NCI-H510A (cell line): Measurements from ENCODE around the gene CETP.
A peak's percentile ranks its signal among the peaks of the same experiment; 100 is the strongest.
"Not testable (repeated sequence)": the region's sequence is repeated elsewhere in the genome, so short reads cannot be mapped to it uniquely, and the experiment has no call there.

ENCODE experiments used
- DNase-seq: peaks from one replicate; lab custom pipeline; 2025; lab: John Stamatoyannopoulos, UW

The CETP gene

GRCh38 chr16:56933828-56934598 lies 27.7 kb upstream of the CETP start:
- no peak for DNase-seq

- DNase-seq: not testable (repeated sequence)
Observed at GRCh38 chr16:56934599-56935145, 27.1 kb upstream of the CETP start.

DNA sequence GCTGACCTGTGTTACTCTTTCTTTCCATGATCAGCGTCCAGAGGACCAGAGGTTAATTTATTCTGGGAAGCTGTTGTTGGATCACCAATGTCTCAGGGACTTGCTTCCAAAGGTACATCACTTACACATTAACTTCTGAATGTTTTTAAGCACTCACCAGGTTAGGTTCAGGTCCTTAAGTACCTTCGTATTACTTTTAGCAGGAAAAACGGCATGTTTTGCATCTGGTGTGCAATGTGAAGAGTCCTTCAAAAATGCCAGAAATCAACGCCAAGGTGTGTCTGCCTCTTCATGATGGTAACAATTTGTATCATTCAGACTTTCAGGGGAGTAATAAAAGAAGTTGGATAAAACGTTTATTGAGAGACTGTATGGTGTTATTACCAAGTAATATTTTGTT lies 26.5 kb upstream of the CETP start:
- DNase-seq: no peak

DNA sequence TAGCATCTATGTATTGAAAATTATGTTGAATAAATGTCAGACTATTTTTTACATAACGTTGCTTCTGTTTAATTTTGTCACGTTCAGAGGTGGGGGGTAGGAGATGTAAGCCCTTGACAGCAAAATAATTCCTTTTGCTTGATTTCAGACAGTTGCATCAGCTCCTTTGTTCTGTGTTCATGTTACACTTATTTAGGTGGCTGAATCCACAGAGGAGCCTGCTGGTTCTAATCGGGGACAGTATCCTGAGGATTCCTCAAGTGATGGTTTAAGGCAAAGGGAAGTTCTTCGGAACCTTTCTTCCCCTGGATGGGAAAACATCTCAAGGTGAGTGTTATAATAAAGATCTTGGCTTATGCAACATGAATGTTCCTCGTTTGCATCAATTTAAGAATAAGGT lies 25.3 kb upstream of the CETP start:
- DNase-seq: no peak

DNA sequence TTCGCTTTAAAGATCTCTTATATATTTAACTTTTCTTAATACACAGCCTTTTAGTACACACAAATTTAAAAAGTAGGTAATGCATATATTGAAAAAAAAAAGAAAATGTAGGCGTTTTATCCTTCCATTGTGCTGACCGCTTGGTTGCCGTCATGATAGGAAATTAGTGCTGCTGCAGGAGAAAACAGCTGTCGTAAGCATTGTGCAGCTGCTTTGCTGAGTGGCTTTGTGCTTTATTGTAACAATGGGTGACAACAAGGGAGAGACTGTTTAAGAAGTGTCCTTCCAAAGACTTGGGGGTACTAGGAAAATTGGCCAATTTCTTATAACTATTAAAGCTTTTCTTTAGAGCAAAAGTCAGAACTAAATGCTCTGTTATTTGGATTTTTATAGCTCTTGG lies 24.8 kb upstream of the CETP start:
- DNase-seq: no peak

DNA sequence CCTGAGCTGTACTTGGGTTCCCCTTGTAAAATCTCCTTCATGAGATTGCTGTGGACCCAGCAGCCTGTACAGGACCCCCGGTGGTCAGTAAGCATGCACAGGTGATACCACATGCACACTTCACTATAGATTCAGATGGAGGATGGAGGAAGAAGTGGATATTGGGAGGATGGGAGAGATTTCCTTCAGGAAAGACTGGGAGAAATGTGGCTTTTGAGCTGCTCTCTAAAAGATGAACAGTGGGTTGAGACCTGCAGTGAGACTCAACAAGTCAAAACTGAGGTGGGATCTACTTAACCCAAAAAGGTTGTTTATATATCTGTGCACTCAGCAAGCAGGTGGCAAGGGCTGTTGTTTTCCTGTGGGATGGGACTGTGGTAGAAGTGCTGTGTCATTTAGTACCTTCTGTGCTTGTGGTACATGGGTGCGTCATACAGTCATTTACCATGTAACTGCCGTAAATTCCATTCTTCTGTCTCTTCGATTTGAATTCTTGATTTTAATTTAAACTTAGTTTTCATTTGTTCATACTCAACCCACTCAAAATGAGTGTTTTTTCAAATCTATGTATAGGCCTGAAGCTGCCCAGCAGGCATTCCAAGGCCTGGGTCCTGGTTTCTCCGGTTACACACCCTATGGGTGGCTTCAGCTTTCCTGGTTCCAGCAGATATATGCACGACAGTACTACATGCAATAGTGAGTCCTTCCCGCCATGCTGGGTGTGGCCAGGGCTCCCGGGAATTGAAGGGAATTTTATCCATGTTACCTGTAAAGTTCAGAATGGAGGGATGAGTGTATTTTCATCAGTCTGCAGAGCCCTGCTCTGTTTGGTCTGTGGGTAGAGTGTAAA lies 22.9 kb upstream of the CETP start:
- no peak for DNase-seq

- peak; percentile 57 for DNase-seq
Observed at GRCh38 chr16:56939801-56940200, 21.9 kb upstream of the CETP start.

GRCh38 chr16:56941092-56941491 lies 20.7 kb upstream of the CETP start:
- DNase-seq: no peak

- no peak for DNase-seq
Observed at GRCh38 chr16:56941856-56942331, 19.9 kb upstream of the CETP start.

DNA sequence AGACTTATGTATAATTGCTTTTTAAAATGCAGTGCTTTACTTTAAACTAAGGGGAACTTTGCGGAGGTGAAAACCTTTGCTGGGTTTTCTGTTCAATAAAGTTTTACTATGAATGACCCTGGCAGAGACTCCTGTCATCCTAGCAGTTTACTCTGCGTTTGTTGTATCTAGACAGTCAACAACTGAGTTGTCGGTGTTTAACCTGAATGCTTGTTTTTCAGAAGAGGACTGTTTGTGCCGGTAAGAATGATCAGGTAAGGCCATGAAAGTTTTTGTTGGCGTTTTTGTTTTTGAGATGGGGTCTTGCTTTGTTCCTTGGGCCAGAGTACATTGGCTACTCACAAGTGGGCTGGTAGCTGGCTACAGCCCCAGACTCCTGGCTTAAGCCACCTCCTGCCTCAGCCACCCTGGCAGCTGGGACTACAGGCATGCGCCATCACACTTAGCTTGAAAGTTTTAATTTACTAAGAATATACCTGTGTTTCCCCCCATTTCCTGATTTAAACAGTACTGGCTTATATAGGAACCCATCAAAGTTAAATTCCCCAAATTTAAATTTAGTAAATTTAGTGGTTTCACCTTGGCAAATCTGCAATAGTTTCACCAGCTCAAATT lies 17.9 kb upstream of the CETP start:
- DNase-seq: no peak

GRCh38 chr16:56944954-56945839 lies 16.6 kb upstream of the CETP start:
- no peak for DNase-seq

DNA sequence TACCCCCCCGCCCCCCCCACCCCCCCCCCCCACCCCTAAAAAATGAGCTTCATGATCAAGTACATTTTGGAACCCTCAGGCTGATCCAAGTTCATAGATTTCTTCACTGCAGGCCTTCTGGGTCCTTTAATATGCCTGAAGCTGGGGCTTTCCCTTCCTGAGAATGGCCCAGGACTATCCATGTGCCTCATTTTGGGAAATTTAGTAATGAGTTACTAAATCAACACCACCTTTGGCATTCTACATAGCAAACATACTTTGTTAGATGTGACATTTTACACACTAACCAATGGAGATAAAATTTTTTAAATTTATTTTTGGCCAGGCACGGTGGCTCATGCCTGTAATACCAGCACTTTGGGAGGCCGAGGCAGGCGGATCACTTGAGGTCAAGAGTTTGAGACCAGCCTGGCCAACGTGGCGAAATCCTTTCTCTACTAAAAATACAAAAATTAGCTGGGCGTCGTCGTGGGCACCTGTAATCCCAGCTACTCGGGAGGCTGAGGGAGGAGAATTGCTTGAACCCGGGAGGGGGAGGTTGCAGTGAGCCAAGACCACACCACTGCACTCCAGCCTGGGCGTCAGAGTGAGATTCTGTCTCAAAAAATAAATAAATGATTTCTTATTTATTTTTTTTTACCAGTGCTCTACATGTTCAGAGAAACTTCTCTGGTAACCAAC lies 15.8 kb upstream of the CETP start:
- no peak for DNase-seq

DNA sequence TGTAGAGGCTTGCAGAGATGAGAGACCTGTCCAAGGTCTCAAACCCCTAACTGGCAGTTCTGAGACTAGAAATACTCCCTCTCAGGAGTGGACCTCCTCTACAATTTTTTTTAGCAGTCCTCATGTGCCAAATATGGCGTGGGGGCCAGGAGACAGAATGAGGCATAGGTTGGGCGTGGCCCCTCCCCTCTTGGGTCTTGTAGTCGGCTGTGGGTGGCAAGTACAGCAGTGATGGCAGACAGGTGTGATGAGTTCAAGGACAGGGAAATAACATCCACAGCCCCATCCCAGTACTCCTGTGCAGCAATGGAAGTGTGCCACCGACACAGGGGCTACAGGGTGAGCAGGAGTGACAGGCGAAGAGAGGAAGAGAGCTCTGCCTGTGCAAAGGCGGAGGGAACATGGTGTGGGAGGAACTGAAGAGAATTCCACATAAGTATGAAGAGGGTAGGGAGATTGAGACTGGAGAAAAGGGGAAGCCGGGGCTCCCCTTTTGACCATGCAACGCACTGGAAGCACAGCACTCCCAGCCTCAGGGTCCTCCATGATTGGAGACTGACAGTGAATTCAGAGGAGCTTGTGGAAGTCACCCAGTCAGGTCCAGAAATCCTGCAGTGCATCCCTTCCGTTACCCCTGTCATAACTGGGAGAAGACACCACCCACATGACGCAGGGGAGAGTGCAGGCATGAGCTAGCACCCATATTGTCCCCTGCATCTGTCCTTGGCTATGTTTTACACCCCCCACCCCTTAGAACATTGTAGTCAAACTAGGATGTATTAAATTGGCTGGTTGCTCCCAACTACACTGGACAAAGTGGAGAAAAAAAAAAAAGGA lies 14.8 kb upstream of the CETP start:
- DNase-seq: no peak

GRCh38 chr16:56947604-56947995 lies 14.2 kb upstream of the CETP start:
- DNase-seq: no peak

DNA sequence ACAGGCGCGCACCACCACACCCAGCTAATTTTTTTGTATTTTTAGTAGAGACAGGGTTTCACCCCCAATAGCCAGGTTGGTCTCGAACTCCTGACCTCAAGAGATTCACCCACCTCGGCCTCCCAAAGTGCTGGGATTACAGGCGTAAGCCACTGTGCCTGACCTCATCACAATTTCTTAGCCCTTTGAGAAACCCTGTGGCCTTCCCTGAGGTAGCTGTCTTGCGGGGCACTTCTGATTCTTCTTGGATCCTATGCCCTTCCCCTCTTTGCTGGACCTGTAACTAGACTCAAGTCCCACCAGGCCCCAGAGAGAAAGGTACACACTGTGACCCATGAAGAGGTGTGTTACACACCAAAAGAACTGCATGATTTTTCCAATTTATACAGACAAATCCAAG lies 13.5 kb upstream of the CETP start:
- no peak for DNase-seq

- no peak for DNase-seq
Observed at GRCh38 chr16:56950051-56950450, 11.7 kb upstream of the CETP start.

- DNase-seq: no peak
Observed at GRCh38 chr16:56950455-56950854, 11.3 kb upstream of the CETP start.

GRCh38 chr16:56950881-56951771 lies 10.6 kb upstream of the CETP start:
- peak; percentile 18 for DNase-seq

DNA sequence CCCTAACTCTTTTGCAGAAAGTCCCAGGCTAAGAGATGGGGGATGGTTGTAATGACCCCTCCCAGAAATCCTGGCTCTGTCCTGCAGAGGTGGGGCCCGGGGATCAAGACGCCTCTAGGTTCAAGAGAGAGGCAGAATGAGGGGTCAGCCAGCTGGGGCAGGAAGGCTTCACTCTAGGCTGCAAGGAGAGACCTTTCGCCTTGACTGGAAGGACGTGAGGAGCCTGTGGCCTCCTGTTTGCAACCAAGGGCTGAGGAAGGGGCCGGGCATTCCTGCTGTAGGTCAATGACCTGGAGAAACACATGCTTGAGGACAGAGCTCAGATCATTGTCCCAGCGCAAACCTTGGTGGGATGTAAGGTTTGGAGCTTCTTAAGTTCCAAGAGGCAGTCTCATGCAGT lies 8.7 kb upstream of the CETP start:
- DNase-seq: no peak
